ENCODE measurements around the gene TBCB.
"Not testable (repeated sequence)": the region's sequence is repeated elsewhere in the genome, so short reads cannot be mapped to it uniquely, and the experiment has no call there.

Gene TBCB, protein sequence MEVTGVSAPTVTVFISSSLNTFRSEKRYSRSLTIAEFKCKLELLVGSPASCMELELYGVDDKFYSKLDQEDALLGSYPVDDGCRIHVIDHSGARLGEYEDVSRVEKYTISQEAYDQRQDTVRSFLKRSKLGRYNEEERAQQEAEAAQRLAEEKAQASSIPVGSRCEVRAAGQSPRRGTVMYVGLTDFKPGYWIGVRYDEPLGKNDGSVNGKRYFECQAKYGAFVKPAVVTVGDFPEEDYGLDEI

DNA sequence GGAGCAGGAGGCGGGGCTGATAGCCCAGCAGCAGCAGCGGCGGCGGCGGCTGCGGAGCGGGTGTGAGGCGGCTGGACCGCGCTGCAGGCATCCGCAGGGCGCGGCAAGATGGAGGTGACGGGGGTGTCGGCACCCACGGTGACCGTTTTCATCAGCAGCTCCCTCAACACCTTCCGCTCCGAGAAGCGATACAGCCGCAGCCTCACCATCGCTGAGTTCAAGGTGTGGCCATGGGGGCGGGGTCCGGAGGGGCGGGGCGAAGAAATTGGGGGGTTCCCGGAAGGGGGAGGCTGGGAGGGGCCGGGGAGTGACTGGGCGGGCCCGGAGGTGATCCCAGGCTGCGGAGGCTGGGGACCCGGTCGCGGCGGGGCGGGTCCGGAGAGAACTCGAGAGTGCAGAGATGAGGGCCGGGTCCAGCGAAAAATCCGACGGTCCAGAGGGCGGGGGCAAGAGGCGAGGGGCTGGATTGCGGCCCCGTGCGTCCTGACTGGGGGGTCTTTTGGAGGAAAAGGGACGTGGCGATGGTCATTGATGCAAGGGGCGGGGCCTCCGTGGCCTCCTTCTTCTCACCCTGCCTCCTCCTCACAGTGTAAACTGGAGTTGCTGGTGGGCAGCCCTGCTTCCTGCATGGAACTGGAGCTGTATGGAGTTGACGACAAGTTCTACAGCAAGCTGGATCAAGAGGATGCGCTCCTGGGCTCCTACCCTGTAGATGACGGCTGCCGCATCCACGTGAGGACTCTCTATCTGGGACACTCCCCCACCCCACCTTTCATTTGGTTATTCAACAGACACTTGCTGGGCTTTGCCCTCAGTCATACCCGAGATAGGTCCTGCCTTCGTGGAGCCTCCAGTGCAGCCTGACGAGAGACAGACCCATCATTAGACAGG, at the start of gene TBCB:
TSS of gene TBCB (plus strand) at position 16 of the 891 bp plus-strand sequence. CDS start at position 109, 93 bp downstream.
- peaks cover 9 to 25% of the 10 kb centered on the region in 2 donors for H3K36me3 ChIP-seq (ENCODE audit: control insufficient read depth in 2 of 2, insufficient read depth in 2 of 2, low read length in 2 of 2)
- H3K9me3 ChIP-seq (ENCODE audit: control insufficient read depth in 2 of 2, low read length in 2 of 2), result no peaks in the 10 kb centered on the region
- H3K4me3 ChIP-seq (ENCODE audit: low read length in 2 of 2), result peak within 1 kb of the TSS; percentile 86 to 92
- peak within 1 kb of the TSS; percentile 88 to 89 for H3K9ac ChIP-seq (ENCODE audit: low read length in 2 of 2)
- H3K4me1 ChIP-seq (ENCODE audit: control insufficient read depth, insufficient read depth, low read length), result peaks cover 34% of the 10 kb centered on the region
- H3K27ac ChIP-seq (ENCODE audit: low read length), result peak within 1 kb of the TSS; percentile 82
- H3K27me3 ChIP-seq (ENCODE audit: control insufficient read depth in 1 of 2, insufficient read depth in 2 of 2, low read length in 2 of 2), result no peaks in the 10 kb centered on the region

- Histone ChIP-seq H3K36me3 (ENCODE audit: control insufficient read depth in 2 of 2, insufficient read depth in 2 of 2, low read length in 2 of 2) (no peaks in the 10 kb centered on the region), H3K27ac (ENCODE audit: low read length) (no peak overlapping the region), H3K9ac (ENCODE audit: low read length in 2 of 2) (no peak overlapping the region)
Measured at GRCh38 chr19:36067681-36068080, 47.6 kb upstream of the TBCB start.

DNA sequence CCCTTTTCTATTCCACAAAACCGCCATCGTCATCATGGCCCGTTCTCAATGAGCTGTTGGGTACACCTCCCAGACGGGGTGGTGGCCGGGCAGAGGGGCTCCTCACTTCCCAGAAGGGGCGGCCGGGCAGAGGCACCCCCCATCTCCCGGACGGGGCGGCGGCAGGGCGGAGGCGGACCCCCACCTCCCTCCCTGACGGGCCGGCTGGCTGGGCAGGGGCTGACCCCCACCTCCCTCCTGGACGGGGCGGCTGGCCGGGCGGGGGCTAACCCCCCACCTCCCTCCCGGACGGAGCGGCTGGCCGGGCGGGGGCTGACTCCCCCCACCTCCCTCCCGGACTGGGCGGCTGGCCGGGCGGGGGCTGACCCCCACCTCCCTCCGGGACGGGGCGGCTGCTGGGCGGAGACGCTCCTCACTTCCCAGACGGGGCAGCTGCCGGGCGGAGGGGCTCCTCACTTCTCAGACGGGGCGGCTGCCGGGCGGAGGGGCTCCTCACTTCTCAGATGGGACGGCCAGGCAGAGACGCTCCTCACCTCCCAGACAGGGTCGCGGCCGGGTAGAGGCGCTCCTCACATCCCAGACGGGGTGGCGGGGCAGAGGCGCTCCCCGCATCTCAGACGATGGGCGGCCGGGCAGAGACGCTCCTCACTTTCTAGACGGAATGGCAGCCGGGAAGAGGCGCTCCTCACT, 46.3 kb upstream of the TBCB start:
- H3K4me1 ChIP-seq (ENCODE audit: control insufficient read depth, insufficient read depth, low read length); H3K36me3 ChIP-seq (ENCODE audit: control insufficient read depth in 2 of 2, insufficient read depth in 2 of 2, low read length in 2 of 2); H3K9me3 ChIP-seq (ENCODE audit: control insufficient read depth in 2 of 2, low read length in 2 of 2); H3K27me3 ChIP-seq (ENCODE audit: control insufficient read depth in 1 of 2, insufficient read depth in 2 of 2, low read length in 2 of 2); H3K4me3 ChIP-seq (ENCODE audit: low read length in 2 of 2); H3K9ac ChIP-seq (ENCODE audit: low read length in 2 of 2); H3K27ac ChIP-seq (ENCODE audit: low read length): not testable (repeated sequence)

More at GRCh38 chr19:36067681-36068080, 47.6 kb upstream of the TBCB start:
- Histone ChIP-seq H3K4me1 (ENCODE audit: control insufficient read depth, insufficient read depth, low read length) (no peaks in the 10 kb centered on the region), H3K27me3 (ENCODE audit: control insufficient read depth in 1 of 2, insufficient read depth in 2 of 2, low read length in 2 of 2) (no peaks in the 10 kb centered on the region), H3K9me3 (ENCODE audit: control insufficient read depth in 2 of 2, low read length in 2 of 2) (no peaks in the 10 kb centered on the region), H3K4me3 (ENCODE audit: low read length in 2 of 2) (no peak overlapping the region)

DNA sequence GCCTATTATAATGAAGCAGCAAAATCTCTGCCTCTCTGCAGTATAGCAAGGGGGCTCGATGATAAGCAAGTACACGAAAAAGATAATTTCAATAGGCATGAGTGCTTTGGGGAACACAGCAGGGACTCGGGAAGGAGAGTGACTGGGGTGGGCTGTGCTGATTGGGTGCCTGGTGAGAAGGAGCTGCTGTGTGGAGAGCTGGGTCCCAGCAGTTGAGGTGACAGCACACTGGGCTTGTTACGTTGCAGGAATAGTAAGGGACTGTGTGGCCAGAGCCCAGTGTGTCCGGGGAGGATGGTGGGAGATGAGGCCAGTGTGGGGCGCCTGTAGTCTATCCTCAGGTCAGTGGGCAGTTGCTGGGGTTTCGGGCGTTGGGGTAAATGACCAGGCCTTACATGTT, 43.2 kb upstream of the TBCB start:
- H3K9ac ChIP-seq (ENCODE audit: low read length in 2 of 2), result no peak overlapping the region
- no peaks in the 10 kb centered on the region for H3K4me1 ChIP-seq (ENCODE audit: control insufficient read depth, insufficient read depth, low read length)
- H3K27me3 ChIP-seq (ENCODE audit: control insufficient read depth in 1 of 2, insufficient read depth in 2 of 2, low read length in 2 of 2), result no peaks in the 10 kb centered on the region
- no peak overlapping the region for H3K4me3 ChIP-seq (ENCODE audit: low read length in 2 of 2)
- H3K27ac ChIP-seq (ENCODE audit: low read length), result no peak overlapping the region
- H3K36me3 ChIP-seq (ENCODE audit: control insufficient read depth in 2 of 2, insufficient read depth in 2 of 2, low read length in 2 of 2), result no peaks in the 10 kb centered on the region
- no peaks in the 10 kb centered on the region for H3K9me3 ChIP-seq (ENCODE audit: control insufficient read depth in 2 of 2, low read length in 2 of 2)

GRCh38 chr19:36073121-36073876, 42.0 kb upstream of the TBCB start:
- Histone ChIP-seq H3K9ac (ENCODE audit: low read length in 2 of 2) (no peak overlapping the region), H3K27ac (ENCODE audit: low read length) (no peak overlapping the region), H3K36me3 (ENCODE audit: control insufficient read depth in 2 of 2, insufficient read depth in 2 of 2, low read length in 2 of 2) (no peaks in the 10 kb centered on the region), H3K4me3 (ENCODE audit: low read length in 2 of 2) (no peak overlapping the region), H3K27me3 (ENCODE audit: control insufficient read depth in 1 of 2, insufficient read depth in 2 of 2, low read length in 2 of 2) (no peaks in the 10 kb centered on the region), H3K4me1 (ENCODE audit: control insufficient read depth, insufficient read depth, low read length) (no peaks in the 10 kb centered on the region), H3K9me3 (ENCODE audit: control insufficient read depth in 2 of 2, low read length in 2 of 2) (no peaks in the 10 kb centered on the region)

- Histone ChIP-seq H3K9ac (ENCODE audit: low read length in 2 of 2) (no peak overlapping the region), H3K4me1 (ENCODE audit: control insufficient read depth, insufficient read depth, low read length) (no peaks in the 10 kb centered on the region), H3K27ac (ENCODE audit: low read length) (no peak overlapping the region), H3K9me3 (ENCODE audit: control insufficient read depth in 2 of 2, low read length in 2 of 2) (no peaks in the 10 kb centered on the region), H3K36me3 (ENCODE audit: control insufficient read depth in 2 of 2, insufficient read depth in 2 of 2, low read length in 2 of 2) (no peaks in the 10 kb centered on the region), H3K4me3 (ENCODE audit: low read length in 2 of 2) (no peak overlapping the region), H3K27me3 (ENCODE audit: control insufficient read depth in 1 of 2, insufficient read depth in 2 of 2, low read length in 2 of 2) (no peaks in the 10 kb centered on the region)
Measured at GRCh38 chr19:36079389-36079945, 35.8 kb upstream of the TBCB start.

GRCh38 chr19:36081385-36081784, 33.9 kb upstream of the TBCB start:
- H3K36me3 ChIP-seq (ENCODE audit: control insufficient read depth in 2 of 2, insufficient read depth in 2 of 2, low read length in 2 of 2), result no peaks in the 10 kb centered on the region
- no peaks in the 10 kb centered on the region for H3K9me3 ChIP-seq (ENCODE audit: control insufficient read depth in 2 of 2, low read length in 2 of 2)
- H3K9ac ChIP-seq (ENCODE audit: low read length in 2 of 2), result no peak overlapping the region
- H3K27me3 ChIP-seq (ENCODE audit: control insufficient read depth in 1 of 2, insufficient read depth in 2 of 2, low read length in 2 of 2), result no peaks in the 10 kb centered on the region
- H3K27ac ChIP-seq (ENCODE audit: low read length), result no peak overlapping the region
- no peak overlapping the region for H3K4me3 ChIP-seq (ENCODE audit: low read length in 2 of 2)
- no peaks in the 10 kb centered on the region for H3K4me1 ChIP-seq (ENCODE audit: control insufficient read depth, insufficient read depth, low read length)

- Histone ChIP-seq H3K27me3 (ENCODE audit: control insufficient read depth in 1 of 2, insufficient read depth in 2 of 2, low read length in 2 of 2) (no peaks in the 10 kb centered on the region), H3K9me3 (ENCODE audit: control insufficient read depth in 2 of 2, low read length in 2 of 2) (no peaks in the 10 kb centered on the region), H3K4me3 (ENCODE audit: low read length in 2 of 2) (no peak overlapping the region), H3K9ac (ENCODE audit: low read length in 2 of 2) (no peak overlapping the region), H3K27ac (ENCODE audit: low read length) (no peak overlapping the region), H3K36me3 (ENCODE audit: control insufficient read depth in 2 of 2, insufficient read depth in 2 of 2, low read length in 2 of 2) (no peaks in the 10 kb centered on the region), H3K4me1 (ENCODE audit: control insufficient read depth, insufficient read depth, low read length) (no peaks in the 10 kb centered on the region)
Measured at GRCh38 chr19:36081894-36082293, 33.4 kb upstream of the TBCB start.

- Histone ChIP-seq H3K27ac (ENCODE audit: low read length) (no peak overlapping the region), H3K4me1 (ENCODE audit: control insufficient read depth, insufficient read depth, low read length) (no peaks in the 10 kb centered on the region), H3K9me3 (ENCODE audit: control insufficient read depth in 2 of 2, low read length in 2 of 2) (no peaks in the 10 kb centered on the region), H3K36me3 (ENCODE audit: control insufficient read depth in 2 of 2, insufficient read depth in 2 of 2, low read length in 2 of 2) (no peaks in the 10 kb centered on the region), H3K9ac (ENCODE audit: low read length in 2 of 2) (no peak overlapping the region), H3K4me3 (ENCODE audit: low read length in 2 of 2) (no peak overlapping the region), H3K27me3 (ENCODE audit: control insufficient read depth in 1 of 2, insufficient read depth in 2 of 2, low read length in 2 of 2) (no peaks in the 10 kb centered on the region)
Measured at GRCh38 chr19:36082916-36083315, 32.4 kb upstream of the TBCB start.
